Muscle of arm (tissue), 12 donors: Measurements from ENCODE around the gene SEL1L. TPM values are rescaled to one million over a fixed set of nuclear protein-coding genes. Genes with fewer than 3 reads are reported as not detected.

Experiments used
- polyA plus RNA-seq, 12 donors: library from polyadenylated mRNA; unstranded; fragments of 120-200 nt; gene quantifications; one replicate each; pipeline ENCODE4 v1.2.1, GENCODE V29; 2013; ENCODE audit not compliant: insufficient read length in 12 of 12

The SEL1L gene
- polyA plus RNA-seq, 12 donors = 34.8 to 54.1 (median 47.6) TPM; not detected in 1

Other genes with a start within 250 kb of the SEL1L start
- 10 to 100 TPM in 10 of 12 donors, 1 to 10 TPM in 1, not detected in 1; 9.7 to 25.4 (median 18.5) TPM for gene STON2, start 133.5 kb downstream of the SEL1L start, polyA plus RNA-seq